ENCODE results near the gene PSMD14.
A peak's percentile ranks its signal among the peaks of the same experiment; 100 is the strongest.
"Not testable (repeated sequence)": the region's sequence is repeated elsewhere in the genome, so short reads cannot be mapped to it uniquely, and the experiment has no call there.

PSMD14 gene

DNA sequence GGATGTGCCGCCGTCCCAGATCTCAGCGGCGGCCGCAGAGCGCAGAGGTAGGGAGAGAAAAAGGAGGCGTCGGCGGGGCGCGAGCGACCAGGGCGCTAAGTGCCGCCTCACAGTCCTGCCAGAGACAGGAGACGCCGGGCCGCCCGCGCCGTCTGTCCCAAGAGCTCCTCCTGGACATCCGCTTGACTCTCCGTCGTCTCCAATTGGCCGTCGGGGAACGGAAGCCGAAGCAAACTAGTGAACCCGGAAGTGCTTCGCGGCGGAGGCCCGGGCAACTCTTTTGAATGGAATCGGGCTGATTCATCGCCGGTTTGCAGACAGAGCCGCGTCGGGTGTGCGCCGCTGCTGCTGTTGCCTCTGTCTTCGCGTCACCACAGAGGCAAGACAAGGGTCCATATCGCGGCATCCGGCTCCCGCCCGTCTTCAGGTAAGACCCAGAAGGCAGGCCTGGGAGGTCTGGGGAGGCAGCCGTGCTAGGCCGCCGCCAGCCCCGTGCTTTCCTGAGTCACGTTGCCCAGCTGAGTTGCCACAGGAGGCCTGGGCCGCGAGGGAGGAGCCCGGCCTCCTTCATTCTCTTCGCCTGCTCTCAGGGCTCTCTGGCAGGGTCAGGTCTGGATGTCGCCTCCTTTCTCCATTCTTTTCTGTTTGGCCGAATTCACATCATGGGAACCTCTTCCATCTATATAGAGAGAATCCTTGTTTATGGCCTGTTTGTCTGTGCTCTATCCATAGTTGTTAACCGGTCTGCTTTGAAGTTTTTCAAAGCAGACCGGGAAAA lies at the start of gene PSMD14:
PSMD14 (plus strand) TSS at position 248 of the 778 bp plus-strand sequence. CDS start 10,401 bp downstream, outside the sequence.
- Histone ChIP-seq H3K36me3 (ENCODE audit: insufficient read depth, low read length) (peaks cover 8% of the 10 kb centered on the region; the same call in 1 of the 2 replicates), H3K4me3 (ENCODE audit: low read depth, low read length) (peak within 1 kb of the TSS; percentile 99), H2AFZ (ENCODE audit: low read length, unreplicated experiment) (peak within 1 kb of the TSS; percentile 99), H3K4me1 (ENCODE audit: control insufficient read depth, insufficient read depth, low read length, unreplicated experiment) (peaks cover 17% of the 10 kb centered on the region), H3K27ac (ENCODE audit: low read depth, low read length) (peak within 1 kb of the TSS; percentile 91), H3K27me3 (ENCODE audit: insufficient read depth, low read length) (no peaks in the 10 kb centered on the region), H3K79me2 (ENCODE audit: control insufficient read depth, insufficient read depth, low read length, unreplicated experiment) (peaks cover 58% of the 10 kb centered on the region)

DNA sequence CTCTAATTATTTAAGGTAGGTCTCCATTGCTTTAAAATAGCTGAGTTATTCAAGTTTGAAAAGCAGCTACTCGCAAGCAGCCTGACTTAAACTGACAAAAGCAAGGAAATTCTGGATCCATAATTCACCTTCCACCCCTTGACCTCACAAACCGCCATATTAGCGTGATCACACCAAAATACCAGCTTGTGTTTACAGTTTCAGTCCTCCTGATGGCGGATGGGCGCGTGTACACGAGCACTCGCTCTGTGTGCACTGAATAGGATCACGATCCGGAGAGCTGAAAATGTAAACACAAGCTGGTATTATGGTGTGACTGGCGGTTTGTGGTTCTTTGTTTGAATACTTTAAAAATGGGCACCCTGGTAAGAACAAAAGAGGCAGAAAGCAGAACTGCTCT lies 42.4 kb upstream of the PSMD14 start:
- Histone ChIP-seq H3K27me3 (ENCODE audit: insufficient read depth, low read length) (no peaks in the 10 kb centered on the region), H3K27ac (ENCODE audit: low read depth, low read length) (no peak overlapping the region), H3K79me2 (ENCODE audit: control insufficient read depth, insufficient read depth, low read length, unreplicated experiment) (no peaks in the 10 kb centered on the region), H3K4me1 (ENCODE audit: control insufficient read depth, insufficient read depth, low read length, unreplicated experiment) (no peaks in the 10 kb centered on the region), H2AFZ (ENCODE audit: low read length, unreplicated experiment) (no peak overlapping the region), H3K4me3 (ENCODE audit: low read depth, low read length) (no peak overlapping the region), H3K36me3 (ENCODE audit: insufficient read depth, low read length) (no peaks in the 10 kb centered on the region)

- Histone ChIP-seq H3K27ac (ENCODE audit: low read depth, low read length) (no peak overlapping the region), H3K36me3 (ENCODE audit: insufficient read depth, low read length) (no peaks in the 10 kb centered on the region), H3K79me2 (ENCODE audit: control insufficient read depth, insufficient read depth, low read length, unreplicated experiment) (no peaks in the 10 kb centered on the region), H2AFZ (ENCODE audit: low read length, unreplicated experiment) (no peak overlapping the region), H3K4me1 (ENCODE audit: control insufficient read depth, insufficient read depth, low read length, unreplicated experiment) (no peaks in the 10 kb centered on the region), H3K27me3 (ENCODE audit: insufficient read depth, low read length) (no peaks in the 10 kb centered on the region), H3K4me3 (ENCODE audit: low read depth, low read length) (no peak overlapping the region)
Measured at GRCh38 chr2:161269111-161269510, 39.1 kb upstream of the PSMD14 start.

DNA sequence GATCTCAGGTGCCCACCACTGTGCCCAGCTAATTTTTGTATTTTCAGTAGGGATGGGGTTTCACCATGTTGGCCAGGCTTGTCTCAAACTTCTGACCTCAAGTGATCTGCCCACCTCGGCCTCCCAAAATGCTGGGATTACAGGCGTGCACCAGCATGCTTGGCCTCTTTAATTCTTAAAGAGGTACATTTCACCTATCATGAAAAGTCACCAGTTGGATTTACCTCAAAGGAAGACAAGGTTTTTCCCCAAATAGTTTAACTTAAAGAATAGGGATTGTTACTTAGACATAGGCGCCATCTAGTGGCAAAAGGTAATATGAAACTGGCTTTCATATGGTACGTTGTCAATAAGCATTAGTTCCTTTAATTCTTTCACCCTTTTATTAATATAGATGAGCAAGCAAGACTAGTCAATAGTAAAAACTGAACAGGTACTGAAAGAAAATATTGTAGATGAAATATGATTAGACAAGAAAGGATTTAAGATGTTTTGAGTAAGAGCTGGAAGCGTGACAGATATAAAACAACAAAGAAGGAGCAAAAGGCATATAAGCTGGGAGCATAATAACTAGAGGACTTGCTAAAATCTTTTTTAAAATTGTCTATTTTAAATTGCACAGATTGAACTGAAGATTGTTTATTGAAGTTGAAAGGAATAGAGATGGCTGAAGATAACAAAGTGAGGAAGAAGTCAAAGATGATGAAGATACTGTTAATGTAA lies 35.0 kb upstream of the PSMD14 start:
- Histone ChIP-seq H2AFZ (ENCODE audit: low read length, unreplicated experiment) (no peak overlapping the region), H3K36me3 (ENCODE audit: insufficient read depth, low read length) (no peaks in the 10 kb centered on the region), H3K79me2 (ENCODE audit: control insufficient read depth, insufficient read depth, low read length, unreplicated experiment) (no peaks in the 10 kb centered on the region), H3K27me3 (ENCODE audit: insufficient read depth, low read length) (no peaks in the 10 kb centered on the region), H3K27ac (ENCODE audit: low read depth, low read length) (no peak overlapping the region), H3K4me1 (ENCODE audit: control insufficient read depth, insufficient read depth, low read length, unreplicated experiment) (no peaks in the 10 kb centered on the region), H3K4me3 (ENCODE audit: low read depth, low read length) (peak overlapping the region; percentile 46)

DNA sequence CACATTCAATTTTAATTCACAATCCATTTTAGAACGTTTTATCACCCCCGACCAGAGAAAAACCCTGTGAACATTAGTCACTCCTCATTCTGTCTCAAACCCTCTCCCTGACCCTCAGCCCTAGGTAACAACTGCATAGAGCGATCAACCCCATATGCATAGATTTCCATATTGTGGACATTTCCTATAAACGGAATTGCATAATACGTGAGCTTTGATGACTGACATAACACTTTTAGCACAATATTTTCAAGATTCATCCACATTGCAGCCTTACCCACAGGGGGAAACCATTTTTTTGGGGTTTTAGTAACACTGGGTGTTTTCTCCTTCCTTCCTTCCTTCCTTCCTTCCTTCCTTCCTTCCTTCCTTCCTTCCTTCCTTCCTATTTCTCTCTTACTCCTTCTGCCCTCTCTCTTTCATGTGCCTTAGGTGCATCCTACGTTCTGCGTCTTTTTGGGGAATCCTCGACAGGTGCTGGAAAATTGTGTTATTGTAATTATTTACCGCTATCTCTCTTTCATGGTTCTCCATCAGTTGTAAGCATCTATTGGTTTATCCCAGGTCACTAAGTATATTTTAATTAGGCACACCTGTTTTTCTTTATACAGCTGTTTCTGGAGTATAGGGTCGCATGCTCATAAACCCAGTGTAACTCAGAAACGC lies 29.5 kb upstream of the PSMD14 start:
- H3K36me3 ChIP-seq (ENCODE audit: insufficient read depth, low read length); H3K27ac ChIP-seq (ENCODE audit: low read depth, low read length); H3K79me2 ChIP-seq (ENCODE audit: control insufficient read depth, insufficient read depth, low read length, unreplicated experiment); H3K4me1 ChIP-seq (ENCODE audit: control insufficient read depth, insufficient read depth, low read length, unreplicated experiment); H2AFZ ChIP-seq (ENCODE audit: low read length, unreplicated experiment); H3K4me3 ChIP-seq (ENCODE audit: low read depth, low read length); H3K27me3 ChIP-seq (ENCODE audit: insufficient read depth, low read length): not testable (repeated sequence)

DNA sequence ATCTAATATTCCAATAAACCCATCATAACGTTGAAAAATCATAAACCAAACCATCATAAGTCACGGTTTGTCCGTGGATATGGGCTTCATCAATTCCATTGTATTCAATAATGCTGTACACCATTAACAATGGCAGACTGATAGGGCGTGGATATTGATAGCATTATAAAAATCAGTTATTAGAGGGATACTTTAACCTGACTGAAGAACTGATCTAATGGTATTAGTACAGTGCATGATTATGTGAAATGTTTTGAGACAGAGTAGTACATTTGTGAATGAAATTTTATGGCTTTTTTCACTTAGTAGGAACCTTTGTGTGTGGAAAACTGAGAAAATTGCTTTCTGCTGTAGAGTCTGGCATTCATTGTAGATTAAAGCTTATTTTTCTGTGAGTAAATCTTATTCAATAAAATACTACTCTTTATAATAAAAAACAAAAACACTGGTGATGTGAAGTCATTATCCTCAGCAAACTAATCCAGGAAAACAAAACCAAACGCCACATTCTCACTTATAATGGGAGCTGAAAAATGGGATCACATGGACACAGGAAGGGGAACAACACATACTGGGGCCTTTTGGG lies 28.9 kb upstream of the PSMD14 start:
- not testable (repeated sequence) for H3K27me3 ChIP-seq (ENCODE audit: insufficient read depth, low read length); H3K27ac ChIP-seq (ENCODE audit: low read depth, low read length); H3K36me3 ChIP-seq (ENCODE audit: insufficient read depth, low read length); H3K4me3 ChIP-seq (ENCODE audit: low read depth, low read length); H2AFZ ChIP-seq (ENCODE audit: low read length, unreplicated experiment); H3K4me1 ChIP-seq (ENCODE audit: control insufficient read depth, insufficient read depth, low read length, unreplicated experiment); H3K79me2 ChIP-seq (ENCODE audit: control insufficient read depth, insufficient read depth, low read length, unreplicated experiment)

DNA sequence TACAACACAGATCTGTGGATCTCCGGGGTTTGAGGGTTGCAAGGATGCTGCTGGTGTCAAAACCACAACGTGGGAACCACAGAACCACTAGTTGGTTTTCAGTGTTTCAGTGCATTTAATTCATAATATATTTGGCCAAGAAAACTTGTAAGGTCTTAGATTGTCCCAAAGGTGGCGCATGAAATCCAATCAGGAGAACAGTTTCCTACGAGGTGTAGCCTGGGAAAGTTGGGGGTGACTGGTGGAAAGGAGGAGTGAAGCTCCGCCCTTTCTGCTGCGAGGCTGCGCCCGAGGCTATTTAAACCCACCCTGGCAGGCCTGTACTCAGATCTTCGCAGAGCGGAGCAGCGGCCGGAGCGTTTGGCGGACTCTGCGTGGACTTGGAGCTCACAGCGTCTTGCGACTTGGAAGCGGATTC lies 27.3 kb upstream of the PSMD14 start:
- H3K4me1 ChIP-seq (ENCODE audit: control insufficient read depth, insufficient read depth, low read length, unreplicated experiment); H2AFZ ChIP-seq (ENCODE audit: low read length, unreplicated experiment); H3K79me2 ChIP-seq (ENCODE audit: control insufficient read depth, insufficient read depth, low read length, unreplicated experiment); H3K27me3 ChIP-seq (ENCODE audit: insufficient read depth, low read length); H3K27ac ChIP-seq (ENCODE audit: low read depth, low read length); H3K36me3 ChIP-seq (ENCODE audit: insufficient read depth, low read length); H3K4me3 ChIP-seq (ENCODE audit: low read depth, low read length): not testable (repeated sequence)

DNA sequence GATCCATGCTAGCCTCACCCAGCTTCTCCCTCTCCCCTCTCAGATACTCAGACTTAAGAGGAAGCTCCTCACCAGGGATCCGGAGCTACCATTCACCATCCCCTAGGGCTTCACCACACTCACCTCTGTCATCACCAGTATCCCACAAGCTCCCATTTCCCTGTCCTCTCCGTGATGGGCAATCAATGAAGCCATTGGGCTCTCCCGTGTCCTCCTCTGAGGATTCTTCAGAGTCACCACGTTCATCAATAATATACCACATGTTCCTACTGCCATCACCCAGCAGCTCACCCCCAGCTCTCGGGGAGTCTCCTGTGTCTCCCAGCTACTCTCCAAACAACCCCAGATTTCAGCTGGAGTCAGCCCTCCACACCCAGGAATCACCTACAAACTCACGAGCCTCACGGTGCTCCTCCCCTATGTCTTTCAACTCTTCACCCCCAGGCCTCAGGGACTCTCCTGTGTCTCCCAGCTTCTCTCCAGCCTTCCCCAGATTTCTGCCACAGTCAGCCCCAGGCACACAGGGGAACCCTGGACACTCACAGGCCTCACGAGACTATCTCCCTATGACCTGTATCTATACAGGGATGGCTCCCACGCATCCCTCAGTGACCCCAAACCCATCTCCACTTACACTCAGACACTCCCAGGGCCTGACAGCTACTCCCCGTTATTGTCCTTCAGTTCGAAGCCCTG lies 26.5 kb upstream of the PSMD14 start:
- H3K27me3 ChIP-seq (ENCODE audit: insufficient read depth, low read length); H3K4me1 ChIP-seq (ENCODE audit: control insufficient read depth, insufficient read depth, low read length, unreplicated experiment); H2AFZ ChIP-seq (ENCODE audit: low read length, unreplicated experiment); H3K79me2 ChIP-seq (ENCODE audit: control insufficient read depth, insufficient read depth, low read length, unreplicated experiment); H3K4me3 ChIP-seq (ENCODE audit: low read depth, low read length); H3K36me3 ChIP-seq (ENCODE audit: insufficient read depth, low read length); H3K27ac ChIP-seq (ENCODE audit: low read depth, low read length): not testable (repeated sequence)

DNA sequence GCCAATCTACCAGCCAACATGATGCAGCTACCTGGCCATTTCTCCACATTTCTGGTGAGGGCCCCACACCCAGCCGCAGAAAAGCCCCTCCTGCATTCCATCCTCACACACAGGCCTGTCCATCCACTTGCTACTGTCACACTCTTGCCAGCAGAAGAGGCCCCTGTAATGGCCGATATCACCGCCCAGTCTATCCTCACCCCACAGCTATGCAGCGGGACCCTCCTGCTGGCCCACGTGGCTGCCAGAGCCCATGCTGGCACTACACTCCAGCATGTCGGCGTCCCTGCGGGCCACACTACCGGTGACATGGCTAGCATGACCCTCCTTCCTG lies 25.9 kb upstream of the PSMD14 start:
- H3K36me3 ChIP-seq (ENCODE audit: insufficient read depth, low read length); H2AFZ ChIP-seq (ENCODE audit: low read length, unreplicated experiment); H3K4me1 ChIP-seq (ENCODE audit: control insufficient read depth, insufficient read depth, low read length, unreplicated experiment); H3K27me3 ChIP-seq (ENCODE audit: insufficient read depth, low read length); H3K79me2 ChIP-seq (ENCODE audit: control insufficient read depth, insufficient read depth, low read length, unreplicated experiment); H3K4me3 ChIP-seq (ENCODE audit: low read depth, low read length); H3K27ac ChIP-seq (ENCODE audit: low read depth, low read length): not testable (repeated sequence)

DNA sequence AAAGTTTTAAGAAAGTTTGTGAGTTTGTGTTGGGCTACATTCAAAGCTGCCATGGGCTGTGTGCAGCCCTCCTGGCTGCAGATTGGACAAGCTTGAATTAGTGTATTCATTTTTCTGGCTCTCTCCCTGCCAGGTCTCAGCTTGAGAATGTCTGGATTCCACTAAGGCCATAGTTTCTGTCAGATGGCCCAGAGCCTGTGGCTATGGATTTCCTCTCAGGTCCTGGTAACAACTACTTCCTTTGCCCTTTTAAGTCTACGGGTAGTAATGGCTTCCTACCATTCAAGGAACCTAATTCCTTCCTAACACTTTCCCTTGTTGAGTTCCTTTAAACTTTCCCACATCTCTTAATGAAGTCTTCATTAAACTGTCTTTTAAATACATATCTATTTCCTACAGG lies 24.3 kb upstream of the PSMD14 start:
- Histone ChIP-seq H3K27me3 (ENCODE audit: insufficient read depth, low read length) (peaks cover 11% of the 10 kb centered on the region; the same call in 1 of the 2 replicates), H3K27ac (ENCODE audit: low read depth, low read length) (no peak overlapping the region), H2AFZ (ENCODE audit: low read length, unreplicated experiment) (no peak overlapping the region), H3K36me3 (ENCODE audit: insufficient read depth, low read length) (no peaks in the 10 kb centered on the region), H3K4me1 (ENCODE audit: control insufficient read depth, insufficient read depth, low read length, unreplicated experiment) (no peaks in the 10 kb centered on the region), H3K79me2 (ENCODE audit: control insufficient read depth, insufficient read depth, low read length, unreplicated experiment) (no peaks in the 10 kb centered on the region), H3K4me3 (ENCODE audit: low read depth, low read length) (no peak overlapping the region)

Measured in ACC112 (cell line).